ENCODE measurements around the gene CUL2.
"Not testable (repeated sequence)": the region's sequence is repeated elsewhere in the genome, so short reads cannot be mapped to it uniquely, and the experiment has no call there.

CUL2 gene

DNA sequence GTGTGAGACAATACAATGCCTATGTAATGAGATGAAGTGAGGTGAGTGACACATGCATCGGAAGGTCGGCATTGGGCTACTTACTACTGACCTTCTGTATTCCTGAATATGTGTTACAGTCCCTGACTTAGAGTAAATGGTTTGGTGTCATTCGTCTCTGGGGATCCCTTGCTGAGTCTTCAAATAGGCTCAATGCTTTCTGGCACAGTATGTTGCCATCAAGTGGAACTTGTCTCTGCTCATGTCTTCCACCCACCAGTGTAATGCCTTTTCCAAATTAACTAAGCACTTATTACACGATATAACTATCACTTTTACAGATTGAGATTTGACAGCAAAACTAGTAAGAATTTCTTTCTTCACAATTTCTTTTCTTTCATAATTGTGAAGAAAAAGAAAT lies 10.9 kb downstream of the CUL2 start:
- no peak for DNase-seq

- no peak for DNase-seq
These were observed 14.9 kb downstream of the CUL2 start for GRCh38 chr10:35075228-35075627.

DNA sequence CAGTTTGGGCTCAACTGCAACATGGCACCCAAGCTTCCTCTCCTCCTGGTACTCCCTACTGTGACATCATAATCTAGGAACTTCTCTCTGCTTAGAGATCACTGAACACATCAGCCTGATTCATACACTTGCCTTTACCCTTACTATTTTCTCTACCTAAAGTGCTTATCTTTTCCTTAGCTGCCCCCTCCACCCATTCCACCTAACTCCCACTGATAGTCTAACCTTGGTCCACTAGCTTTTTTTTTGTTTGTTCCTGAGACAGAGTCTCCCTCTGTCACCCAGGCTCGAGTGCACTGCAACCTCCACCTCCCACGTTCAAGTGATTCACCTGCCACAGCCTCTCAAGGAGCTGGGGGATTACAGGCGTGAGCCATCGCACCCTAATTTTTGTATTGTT lies 15.9 kb downstream of the CUL2 start:
- DNase-seq, result no peak

DNA sequence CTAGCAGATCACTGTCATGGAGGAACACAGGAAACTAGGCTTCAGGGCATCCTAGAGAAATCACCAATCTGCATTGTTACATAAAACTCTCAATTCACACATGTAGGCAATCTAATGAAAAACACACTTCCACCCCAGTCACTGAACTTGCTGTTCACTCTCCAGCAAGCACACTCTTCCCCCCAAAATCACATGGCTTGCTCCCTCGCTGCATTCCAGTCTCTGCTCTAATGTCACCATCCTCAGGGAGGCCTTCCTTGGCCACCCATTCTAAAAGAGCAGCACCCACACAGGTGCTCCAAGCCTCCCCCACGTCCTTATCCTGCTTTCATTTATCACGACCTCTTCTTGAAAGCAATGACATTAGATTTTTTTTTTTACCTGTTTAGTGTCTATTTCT lies 19.6 kb downstream of the CUL2 start:
- DNase-seq, result no peak

- DNase-seq, result no peak
These were observed 26.2 kb downstream of the CUL2 start for GRCh38 chr10:35063837-35064454.

DNA sequence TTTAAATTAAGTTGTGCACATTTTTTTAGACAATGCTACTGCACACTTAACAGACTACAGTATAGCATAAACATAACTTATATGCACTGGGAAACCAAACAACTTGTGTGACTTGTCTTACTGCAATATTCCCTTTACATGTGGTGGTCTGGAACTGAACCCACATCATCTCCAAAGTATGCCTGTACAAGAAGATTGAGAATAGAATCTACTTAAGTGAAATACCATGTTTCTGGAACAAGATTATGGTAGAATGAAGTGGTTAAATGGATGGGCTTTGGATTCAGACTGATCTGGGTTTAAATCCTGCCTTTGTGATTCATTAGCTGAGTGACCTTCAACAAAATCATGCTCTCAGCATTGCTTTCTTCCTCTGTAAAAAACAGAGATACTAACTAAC lies 30.7 kb downstream of the CUL2 start:
- DNase-seq, result no peak

DNA sequence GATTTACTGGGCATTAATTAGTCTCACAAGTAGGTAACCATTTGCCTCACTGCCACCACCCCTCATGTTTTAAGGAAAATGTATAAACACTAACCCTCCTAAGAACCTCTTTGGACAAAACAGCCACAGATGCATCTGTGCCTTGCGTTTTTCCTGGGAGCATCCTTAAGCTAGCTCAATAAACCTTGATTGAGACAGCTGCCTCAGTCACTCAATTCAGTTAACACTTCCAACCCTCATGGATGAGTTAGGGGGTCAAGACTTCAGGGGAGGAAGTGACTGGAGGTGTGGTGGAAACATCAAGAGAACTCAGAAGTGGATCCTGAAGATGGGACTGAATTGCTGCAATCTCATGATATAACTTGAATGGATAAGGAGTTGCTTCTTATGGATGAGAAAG lies 31.5 kb downstream of the CUL2 start:
- DNase-seq, result no peak

- DNase-seq, result no peak
These were observed 32.0 kb downstream of the CUL2 start for GRCh38 chr10:35058134-35058533.

DNA sequence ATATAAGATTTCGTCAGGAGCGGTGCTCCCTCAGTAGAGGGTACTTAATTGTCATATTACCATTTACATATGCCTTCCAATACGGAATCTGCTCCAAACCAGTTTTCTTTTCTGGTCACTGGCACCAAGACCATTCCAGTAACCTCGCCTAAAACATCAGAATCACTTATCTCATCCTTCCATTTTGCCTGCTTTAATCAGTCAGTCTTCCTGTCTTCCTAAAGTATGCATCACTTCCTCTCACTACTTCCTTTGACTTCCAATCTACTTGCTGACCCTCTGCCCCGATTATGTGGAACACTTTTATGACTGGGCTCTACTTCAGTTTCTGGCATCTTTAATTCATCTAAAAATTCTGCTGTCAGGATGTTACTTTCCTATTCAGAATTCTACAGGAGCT lies 33.5 kb downstream of the CUL2 start:
- DNase-seq, result no peak

DNA sequence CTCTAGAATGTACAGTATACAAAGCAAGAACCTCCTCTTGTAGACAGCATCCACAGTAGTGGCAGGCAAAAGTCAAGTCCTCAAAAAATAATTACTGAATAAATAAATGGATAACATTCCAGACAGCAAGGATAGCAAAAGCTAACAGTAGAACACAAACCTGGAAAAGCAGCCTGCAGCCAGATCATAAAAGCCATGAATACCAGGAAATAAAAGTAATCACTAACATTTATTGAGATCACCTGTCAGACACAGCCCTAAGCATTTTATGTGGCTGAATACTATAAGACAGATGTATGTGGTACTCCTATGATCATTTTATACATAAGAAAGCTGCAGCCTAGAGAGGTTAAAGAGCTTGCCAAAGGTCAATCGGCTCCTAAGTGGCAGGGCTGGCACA lies 34.0 kb downstream of the CUL2 start:
- no peak for DNase-seq

GRCh38 chr10:35050568-35050967 lies 39.6 kb downstream of the CUL2 start:
- DNase-seq, result no peak

- DNase-seq, result no peak
These were observed 44.1 kb downstream of the CUL2 start for GRCh38 chr10:35046074-35046473.

GRCh38 chr10:35045275-35045674 lies 44.9 kb downstream of the CUL2 start:
- DNase-seq, result not testable (repeated sequence)

- no peak for DNase-seq
These were observed 46.3 kb downstream of the CUL2 start for GRCh38 chr10:35043796-35044344.

GRCh38 chr10:35042783-35043182 lies 47.4 kb downstream of the CUL2 start:
- DNase-seq, result no peak

- no peak for DNase-seq
These were observed 48.6 kb downstream of the CUL2 start for GRCh38 chr10:35041502-35041879.

DNA sequence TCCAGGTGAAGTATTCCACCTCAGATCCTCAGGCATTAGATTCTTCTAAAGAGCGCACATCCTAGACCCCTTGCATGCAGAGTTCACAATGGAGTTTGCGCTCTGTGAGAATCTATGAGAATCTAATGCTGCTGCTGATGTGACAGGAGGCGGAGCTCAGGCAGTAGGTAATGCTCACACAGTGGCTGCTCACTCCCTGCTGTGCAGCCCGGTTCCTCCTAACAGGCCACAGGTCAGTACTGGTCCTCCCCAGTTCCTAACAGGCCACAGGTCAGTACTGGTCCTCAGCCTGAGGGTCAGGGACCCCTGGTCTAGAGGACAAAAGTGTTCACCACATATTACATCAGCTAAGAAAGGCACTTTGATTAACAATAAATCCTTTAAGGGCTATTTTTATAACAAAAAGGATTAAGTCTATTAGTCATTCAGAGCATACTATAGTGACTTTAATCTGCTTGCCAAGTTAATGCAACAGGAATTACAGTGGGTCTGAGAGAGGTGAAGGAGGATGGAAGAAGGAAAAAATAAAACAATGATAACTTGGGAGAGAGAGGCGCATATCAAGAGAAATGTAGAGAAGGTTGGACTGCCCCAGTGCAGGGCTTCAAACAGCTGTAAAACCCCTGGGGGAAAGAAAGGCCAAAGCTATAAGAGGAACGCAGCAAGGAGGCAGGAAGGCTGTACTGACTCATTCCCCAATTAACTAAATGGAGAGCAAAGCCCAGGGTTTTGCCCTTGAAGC lies 49.2 kb downstream of the CUL2 start:
- no peak for DNase-seq

DNA sequence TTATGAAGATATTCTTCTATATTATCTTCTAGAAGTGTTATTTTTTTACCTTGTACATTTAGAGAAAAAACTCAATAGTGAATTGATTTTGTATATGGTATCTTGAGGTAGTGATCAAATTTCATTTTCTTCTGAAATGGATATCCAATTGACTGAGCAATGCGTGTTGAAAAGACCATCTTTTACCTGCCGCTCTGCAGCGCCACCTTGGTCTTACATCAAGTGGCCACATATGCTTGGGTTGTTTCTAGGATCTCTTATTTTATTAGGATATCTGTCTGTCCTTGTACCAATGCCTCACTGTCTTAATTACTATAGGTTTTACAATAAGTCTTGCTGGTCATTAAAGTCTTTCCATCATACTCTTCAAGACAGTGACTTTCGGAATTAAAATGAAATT lies 53.0 kb downstream of the CUL2 start:
- DNase-seq, result no peak

DNA sequence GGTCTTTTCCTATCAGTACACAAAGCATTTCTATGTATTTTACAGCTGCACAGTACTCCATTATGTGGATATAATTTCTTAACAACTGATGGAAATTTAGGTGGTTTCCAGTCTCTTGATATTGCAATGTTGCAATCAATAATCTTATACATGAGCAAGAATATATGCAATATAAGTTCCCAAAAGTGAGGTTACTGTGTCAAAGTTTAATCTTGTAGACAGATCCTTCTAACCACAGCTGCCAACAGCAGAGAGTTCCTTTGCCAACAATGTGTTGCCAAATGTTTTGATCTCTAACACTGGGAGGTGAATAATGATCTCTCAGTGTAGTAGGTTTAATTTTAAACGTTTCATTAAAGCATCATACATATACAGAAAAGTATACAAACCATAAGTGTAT lies 54.5 kb downstream of the CUL2 start:
- DNase-seq, result no peak

DNA sequence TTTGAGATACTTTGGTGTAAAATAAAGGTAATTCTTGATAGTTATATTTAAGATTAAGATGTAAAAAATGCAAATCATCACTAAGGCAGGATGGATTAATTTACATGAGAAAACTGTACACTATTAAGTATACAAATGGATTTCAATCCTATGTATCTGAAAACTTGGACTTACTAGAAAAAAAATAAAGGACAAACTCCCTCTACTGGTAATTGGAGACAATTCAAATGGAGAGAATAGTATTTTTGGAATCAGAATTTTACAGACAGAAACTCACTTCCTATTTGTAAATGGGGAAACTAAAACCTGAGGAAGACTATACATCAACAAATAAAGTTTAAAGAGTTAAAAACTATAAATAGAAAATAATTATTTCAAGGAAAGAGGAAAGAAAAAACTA lies 62.6 kb downstream of the CUL2 start:
- no peak for DNase-seq

- no peak for DNase-seq
These were observed 64.2 kb downstream of the CUL2 start for GRCh38 chr10:35025916-35026315.

- DNase-seq, result no peak
These were observed 69.7 kb downstream of the CUL2 start for GRCh38 chr10:35020481-35020880.

DNA sequence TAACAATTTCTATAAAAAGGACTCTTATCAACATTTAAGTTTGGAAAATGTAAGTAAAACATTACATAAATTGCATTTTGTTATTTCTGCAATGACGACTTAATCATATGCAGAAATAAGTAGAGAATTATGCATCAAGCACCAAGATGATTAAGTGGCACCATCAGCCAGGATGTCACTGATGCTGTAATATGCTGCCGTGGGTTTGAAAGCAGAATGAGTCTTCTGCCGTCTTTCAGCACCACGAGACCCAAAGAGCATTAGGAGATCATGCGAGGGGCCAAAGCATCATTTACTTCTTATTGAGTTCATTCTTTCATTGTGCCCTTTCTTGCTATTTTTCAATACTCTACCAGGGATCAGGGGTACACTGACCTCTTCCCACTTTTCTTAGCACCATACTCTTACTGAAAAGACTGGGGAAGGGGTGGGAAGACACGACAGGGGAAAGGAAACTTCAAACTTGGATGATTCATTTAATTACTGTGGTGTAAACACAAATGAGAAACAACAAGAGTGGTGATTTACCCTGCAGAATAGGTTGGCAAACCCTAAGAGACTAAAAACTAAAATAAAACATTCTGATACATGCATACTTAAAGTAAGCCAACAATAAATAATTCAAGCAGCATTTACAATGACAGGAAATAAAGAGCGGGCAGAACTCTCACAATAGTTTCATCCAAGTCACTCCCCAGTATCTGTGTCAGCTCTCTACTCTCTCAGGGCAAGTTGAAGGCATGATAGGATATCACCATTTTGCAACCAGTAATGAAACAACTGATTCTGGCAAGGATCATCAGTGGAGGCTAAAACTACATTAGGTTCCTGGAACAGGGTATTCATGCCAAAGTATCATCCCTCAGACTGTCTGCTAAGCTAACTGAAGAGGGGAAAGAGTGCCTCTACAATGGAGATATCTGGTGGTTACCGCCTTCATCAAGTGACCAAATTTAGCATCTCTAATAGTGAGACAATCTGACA lies 70.8 kb downstream of the CUL2 start:
- no peak for DNase-seq
